Measurements from ENCODE around the gene DDX39B. TPM values are rescaled to one million over a fixed set of nuclear protein-coding genes. Genes with fewer than 3 reads are reported as not detected.

The DDX39B gene
- total and polyA plus RNA-seq, 9 of the 15 experiments (the other 6 are each of a cell fraction or from before 2014, with no cell fraction given): 479 to 869 (median 592) TPM

DNA sequence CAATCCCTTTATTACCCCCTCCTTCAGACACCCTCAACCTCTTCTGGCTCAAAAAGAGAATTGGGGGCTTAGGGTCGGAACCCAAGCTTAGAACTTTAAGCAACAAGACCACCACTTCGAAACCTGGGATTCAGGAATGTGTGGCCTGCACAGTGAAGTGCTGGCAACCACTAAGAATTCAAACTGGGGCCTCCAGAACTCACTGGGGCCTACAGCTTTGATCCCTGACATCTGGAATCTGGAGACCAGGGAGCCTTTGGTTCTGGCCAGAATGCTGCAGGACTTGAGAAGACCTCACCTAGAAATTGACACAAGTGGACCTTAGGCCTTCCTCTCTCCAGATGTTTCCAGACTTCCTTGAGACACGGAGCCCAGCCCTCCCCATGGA, 35.8 kb upstream of the DDX39B start (continued):
- TF ChIP-seq SRSF7 (optimal IDR thresholded peaks at IDR 0.05; ENCODE audit: low read depth, low read length) (no peak), SAP30 (IDR thresholded peaks at IDR 0.05; ENCODE audit: borderline replicate concordance, insufficient read depth, low read depth, low read length, poor library complexity, severe bottlenecking) (no peak), ZC3H4 (CRISPR knock-in tag; IDR thresholded peaks at IDR 0.05; ENCODE audit: borderline replicate concordance) (no peak), MYNN (IDR thresholded peaks at IDR 0.05) (no peak), MYNN (CRISPR knock-in tag; IDR thresholded peaks at IDR 0.05) (no peak), CBFA2T3 (IDR thresholded peaks at IDR 0.05) (no peak), CXXC5 (CRISPR knock-in tag; IDR thresholded peaks at IDR 0.05) (no peak)
- TF ChIP-seq, protein P1, sequence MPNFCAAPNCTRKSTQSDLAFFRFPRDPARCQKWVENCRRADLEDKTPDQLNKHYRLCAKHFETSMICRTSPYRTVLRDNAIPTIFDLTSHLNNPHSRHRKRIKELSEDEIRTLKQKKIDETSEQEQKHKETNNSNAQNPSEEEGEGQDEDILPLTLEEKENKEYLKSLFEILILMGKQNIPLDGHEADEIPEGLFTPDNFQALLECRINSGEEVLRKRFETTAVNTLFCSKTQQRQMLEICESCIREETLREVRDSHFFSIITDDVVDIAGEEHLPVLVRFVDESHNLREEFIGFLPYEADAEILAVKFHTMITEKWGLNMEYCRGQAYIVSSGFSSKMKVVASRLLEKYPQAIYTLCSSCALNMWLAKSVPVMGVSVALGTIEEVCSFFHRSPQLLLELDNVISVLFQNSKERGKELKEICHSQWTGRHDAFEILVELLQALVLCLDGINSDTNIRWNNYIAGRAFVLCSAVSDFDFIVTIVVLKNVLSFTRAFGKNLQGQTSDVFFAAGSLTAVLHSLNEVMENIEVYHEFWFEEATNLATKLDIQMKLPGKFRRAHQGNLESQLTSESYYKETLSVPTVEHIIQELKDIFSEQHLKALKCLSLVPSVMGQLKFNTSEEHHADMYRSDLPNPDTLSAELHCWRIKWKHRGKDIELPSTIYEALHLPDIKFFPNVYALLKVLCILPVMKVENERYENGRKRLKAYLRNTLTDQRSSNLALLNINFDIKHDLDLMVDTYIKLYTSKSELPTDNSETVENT (CRISPR knock-in tag; IDR thresholded peaks at IDR 0.05): no peak
- TF ChIP-seq, protein P2, sequence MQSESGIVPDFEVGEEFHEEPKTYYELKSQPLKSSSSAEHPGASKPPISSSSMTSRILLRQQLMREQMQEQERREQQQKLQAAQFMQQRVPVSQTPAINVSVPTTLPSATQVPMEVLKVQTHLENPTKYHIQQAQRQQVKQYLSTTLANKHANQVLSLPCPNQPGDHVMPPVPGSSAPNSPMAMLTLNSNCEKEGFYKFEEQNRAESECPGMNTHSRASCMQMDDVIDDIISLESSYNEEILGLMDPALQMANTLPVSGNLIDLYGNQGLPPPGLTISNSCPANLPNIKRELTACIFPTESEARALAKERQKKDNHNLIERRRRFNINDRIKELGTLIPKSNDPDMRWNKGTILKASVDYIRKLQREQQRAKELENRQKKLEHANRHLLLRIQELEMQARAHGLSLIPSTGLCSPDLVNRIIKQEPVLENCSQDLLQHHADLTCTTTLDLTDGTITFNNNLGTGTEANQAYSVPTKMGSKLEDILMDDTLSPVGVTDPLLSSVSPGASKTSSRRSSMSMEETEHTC (IDR thresholded peaks at IDR 0.05): no peak
